Activated T-cell treated with anti-CD3 and anti-CD28 coated beads for 48 hours (primary cell): ENCODE measurements around the gene RAB20.
"Not testable (repeated sequence)": the region's sequence is repeated elsewhere in the genome, so short reads cannot be mapped to it uniquely, and the experiment has no call there.

Experiments used
- DNase-seq: peaks from one replicate; pipeline ENCODE4 v3.0.0-alpha.2; 2020; ENCODE audit warnings: low read depth

RAB20 gene

GRCh38 chr13:110509971-110510786 lies 51.3 kb downstream of the RAB20 start:
- no peak for DNase-seq

GRCh38 chr13:110509478-110509926 lies 52.0 kb downstream of the RAB20 start:
- no peak for DNase-seq

- DNase-seq: no peak
These were observed 53.7 kb downstream of the RAB20 start for GRCh38 chr13:110507678-110508381.

- no peak for DNase-seq
These were observed 54.5 kb downstream of the RAB20 start for GRCh38 chr13:110506859-110507566.

GRCh38 chr13:110506396-110506795 lies 55.1 kb downstream of the RAB20 start:
- DNase-seq: no peak

GRCh38 chr13:110505594-110505993 lies 55.9 kb downstream of the RAB20 start:
- DNase-seq: no peak

GRCh38 chr13:110503979-110504499 lies 57.5 kb downstream of the RAB20 start:
- no peak for DNase-seq

GRCh38 chr13:110503037-110503901 lies 58.3 kb downstream of the RAB20 start:
- DNase-seq: no peak

GRCh38 chr13:110501188-110501587 lies 60.3 kb downstream of the RAB20 start:
- no peak for DNase-seq

- DNase-seq: no peak
These were observed 61.2 kb downstream of the RAB20 start for GRCh38 chr13:110500341-110500740.

GRCh38 chr13:110499621-110500281 lies 61.8 kb downstream of the RAB20 start:
- DNase-seq: no peak

GRCh38 chr13:110498765-110499164 lies 62.8 kb downstream of the RAB20 start:
- no peak for DNase-seq

GRCh38 chr13:110498327-110498726 lies 63.2 kb downstream of the RAB20 start:
- DNase-seq: no peak

- not testable (repeated sequence) for DNase-seq
These were observed 63.6 kb downstream of the RAB20 start for GRCh38 chr13:110497896-110498295.

- no peak for DNase-seq
These were observed 64.5 kb downstream of the RAB20 start for GRCh38 chr13:110497003-110497402.

GRCh38 chr13:110496281-110496680 lies 65.2 kb downstream of the RAB20 start:
- no peak for DNase-seq

GRCh38 chr13:110495881-110496280 lies 65.6 kb downstream of the RAB20 start:
- no peak for DNase-seq

- DNase-seq: no peak
These were observed 66.1 kb downstream of the RAB20 start for GRCh38 chr13:110495376-110495775.

GRCh38 chr13:110493613-110494012 lies 67.9 kb downstream of the RAB20 start:
- DNase-seq: no peak

- DNase-seq: no peak
These were observed 68.6 kb downstream of the RAB20 start for GRCh38 chr13:110492679-110493593.
